ENCODE data around the gene IGSF22. TPM values are rescaled to one million over a fixed set of nuclear protein-coding genes. Genes with fewer than 3 reads are reported as not detected.
A peak's percentile ranks its signal among the peaks of the same experiment; 100 is the strongest.

Gene IGSF22
- total and polyA plus RNA-seq, 7 donors: 0.46 to 0.52 TPM; not detected in 5

DNA sequence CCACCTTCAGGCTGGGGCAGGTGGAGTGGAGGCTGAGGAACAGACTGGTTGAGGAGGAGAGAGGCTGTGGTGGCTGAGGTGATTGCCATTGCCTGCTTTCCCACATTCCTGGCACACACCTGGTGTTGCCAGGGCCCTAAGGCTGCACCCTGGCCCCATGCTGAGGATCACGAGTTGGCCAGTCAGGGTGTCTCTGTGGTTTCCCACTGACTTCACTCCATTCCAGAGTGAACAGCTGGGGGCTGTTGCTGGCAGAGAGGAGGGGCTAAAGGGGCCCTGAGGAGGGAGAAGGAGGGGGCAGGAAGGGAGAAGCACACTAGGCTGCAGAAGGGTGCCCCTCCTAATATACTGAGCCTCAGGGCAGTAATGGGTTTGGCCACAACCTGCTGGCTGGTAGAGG lies 25.6 kb downstream of the IGSF22 start:
- peak overlapping the region in 1 of 4 donors; percentile 1 for H3K4me3 ChIP-seq
- H3K27me3 ChIP-seq: no peaks in the 10 kb centered on the region
- intact Hi-C loops (cut with DNase I): no loop called here
- peaks cover 3 to 34% (median 24%) of the 10 kb centered on the region in 4 donors for H3K4me1 ChIP-seq
- peak; percentile 57 for DNase-seq
- TF ChIP-seq, protein P1, sequence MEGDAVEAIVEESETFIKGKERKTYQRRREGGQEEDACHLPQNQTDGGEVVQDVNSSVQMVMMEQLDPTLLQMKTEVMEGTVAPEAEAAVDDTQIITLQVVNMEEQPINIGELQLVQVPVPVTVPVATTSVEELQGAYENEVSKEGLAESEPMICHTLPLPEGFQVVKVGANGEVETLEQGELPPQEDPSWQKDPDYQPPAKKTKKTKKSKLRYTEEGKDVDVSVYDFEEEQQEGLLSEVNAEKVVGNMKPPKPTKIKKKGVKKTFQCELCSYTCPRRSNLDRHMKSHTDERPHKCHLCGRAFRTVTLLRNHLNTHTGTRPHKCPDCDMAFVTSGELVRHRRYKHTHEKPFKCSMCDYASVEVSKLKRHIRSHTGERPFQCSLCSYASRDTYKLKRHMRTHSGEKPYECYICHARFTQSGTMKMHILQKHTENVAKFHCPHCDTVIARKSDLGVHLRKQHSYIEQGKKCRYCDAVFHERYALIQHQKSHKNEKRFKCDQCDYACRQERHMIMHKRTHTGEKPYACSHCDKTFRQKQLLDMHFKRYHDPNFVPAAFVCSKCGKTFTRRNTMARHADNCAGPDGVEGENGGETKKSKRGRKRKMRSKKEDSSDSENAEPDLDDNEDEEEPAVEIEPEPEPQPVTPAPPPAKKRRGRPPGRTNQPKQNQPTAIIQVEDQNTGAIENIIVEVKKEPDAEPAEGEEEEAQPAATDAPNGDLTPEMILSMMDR (IDR thresholded peaks at IDR 0.05): no peak
- TF ChIP-seq EP300 (IDR thresholded peaks at IDR 0.05) (no peak), POLR2A (IDR thresholded peaks at IDR 0.05) (no peak), POLR2AphosphoS5 (IDR thresholded peaks at IDR 0.05) (no peak)
- WGBS, 2 donors: 13 to 47% methylated on average over 1 of the region's 1 CpG
- no peaks in the 10 kb centered on the region for H3K9me3 ChIP-seq
- H3K36me3 ChIP-seq: peaks cover 0 to 17% (median 1%) of the 10 kb centered on the region in 4 donors
- no peak overlapping the region for H3K27ac ChIP-seq

DNA sequence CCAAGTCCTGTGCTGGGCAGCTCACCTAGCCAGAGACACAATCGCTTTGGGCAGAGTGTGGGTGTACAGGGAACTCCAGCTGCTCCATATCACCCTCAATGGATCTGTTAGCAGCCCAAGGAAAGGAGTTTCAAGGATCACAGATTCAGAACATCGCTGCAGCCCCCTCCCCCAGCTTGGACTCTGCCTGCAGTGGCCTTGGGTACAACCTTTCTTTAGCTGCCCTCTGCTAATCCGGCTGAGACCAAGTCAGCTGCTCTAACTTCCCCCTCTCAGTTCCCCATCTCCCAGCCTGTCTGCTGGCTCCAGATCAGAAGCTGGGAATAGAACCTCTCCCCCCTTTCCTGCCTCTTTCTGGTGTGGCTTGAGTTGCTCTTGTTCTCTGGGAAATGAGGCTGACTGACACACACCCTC lies 26.1 kb downstream of the IGSF22 start:
- WGBS, 2 donors: 64 to 71% methylated on average over 3 of the region's 3 CpGs
- H3K36me3 ChIP-seq: peaks cover 0 to 17% (median 1%) of the 10 kb centered on the region in 4 donors
- intact Hi-C loops (cut with DNase I): loop anchor here (2.0 to 10.0 kb wide), 5 partner anchors 32 to 685 kb away; partner anchors contain the start of genes SERGEF and SPTY2D1
- peak; percentile 74 for DNase-seq
- peak overlapping the region in 3 of 4 donors; percentile 62 to 98 (median 88) for H3K4me3 ChIP-seq
- peak overlapping the region in 2 of 4 donors; percentile 78 to 82 for H3K27ac ChIP-seq
- H3K9me3 ChIP-seq: no peaks in the 10 kb centered on the region
- TF ChIP-seq, protein P1 (IDR thresholded peaks at IDR 0.05): no peak
- TF ChIP-seq POLR2AphosphoS5 (IDR thresholded peaks at IDR 0.05) (no peak), POLR2A (IDR thresholded peaks at IDR 0.05) (no peak), EP300 (IDR thresholded peaks at IDR 0.05) (no peak)
- H3K4me1 ChIP-seq: peaks cover 3 to 29% (median 19%) of the 10 kb centered on the region in 4 donors
- H3K27me3 ChIP-seq: no peaks in the 10 kb centered on the region

DNA sequence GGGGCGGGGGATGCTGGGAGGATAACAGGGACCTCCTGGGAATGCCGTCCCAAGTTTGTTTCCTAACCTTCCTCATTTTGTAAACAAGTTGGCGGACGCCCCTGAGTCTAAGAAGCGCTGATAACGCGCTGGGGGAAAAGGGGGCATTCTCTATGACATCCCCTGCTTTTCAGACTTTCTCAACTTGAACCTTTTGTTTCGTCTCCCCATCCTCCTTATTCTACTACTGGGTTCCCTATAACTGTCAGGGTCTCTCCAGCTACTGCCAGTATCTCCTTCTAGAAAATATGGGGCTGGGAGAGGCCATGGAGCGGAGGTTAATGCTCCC lies 26.8 kb downstream of the IGSF22 start:
- TF ChIP-seq POLR2AphosphoS5 (IDR thresholded peaks at IDR 0.05) (no peak), EP300 (IDR thresholded peaks at IDR 0.05) (no peak), POLR2A (IDR thresholded peaks at IDR 0.05) (no peak)
- TF ChIP-seq, protein P1 (IDR thresholded peaks at IDR 0.05): no peak
- Histone ChIP-seq H3K4me3 (peak overlapping the region; percentile 62 to 98 (median 78)), H3K27ac (peak overlapping the region; percentile 76 to 82 (median 77)), H3K4me1 (peaks cover 3 to 23% (median 15%) of the 10 kb centered on the region in 4 donors), H3K9me3 (no peaks in the 10 kb centered on the region), H3K27me3 (no peaks in the 10 kb centered on the region), H3K36me3 (peaks cover 0 to 17% (median 1%) of the 10 kb centered on the region in 4 donors)
- intact Hi-C loops (cut with DNase I): loop anchor here (2.0 to 10.0 kb wide), 5 partner anchors 33 to 684 kb away; partner anchors contain the start of genes SERGEF and SPTY2D1
- DNase-seq: no peak
- 11 to 20% methylated on average over 9 of the region's 9 CpGs for WGBS, 2 donors

DNA sequence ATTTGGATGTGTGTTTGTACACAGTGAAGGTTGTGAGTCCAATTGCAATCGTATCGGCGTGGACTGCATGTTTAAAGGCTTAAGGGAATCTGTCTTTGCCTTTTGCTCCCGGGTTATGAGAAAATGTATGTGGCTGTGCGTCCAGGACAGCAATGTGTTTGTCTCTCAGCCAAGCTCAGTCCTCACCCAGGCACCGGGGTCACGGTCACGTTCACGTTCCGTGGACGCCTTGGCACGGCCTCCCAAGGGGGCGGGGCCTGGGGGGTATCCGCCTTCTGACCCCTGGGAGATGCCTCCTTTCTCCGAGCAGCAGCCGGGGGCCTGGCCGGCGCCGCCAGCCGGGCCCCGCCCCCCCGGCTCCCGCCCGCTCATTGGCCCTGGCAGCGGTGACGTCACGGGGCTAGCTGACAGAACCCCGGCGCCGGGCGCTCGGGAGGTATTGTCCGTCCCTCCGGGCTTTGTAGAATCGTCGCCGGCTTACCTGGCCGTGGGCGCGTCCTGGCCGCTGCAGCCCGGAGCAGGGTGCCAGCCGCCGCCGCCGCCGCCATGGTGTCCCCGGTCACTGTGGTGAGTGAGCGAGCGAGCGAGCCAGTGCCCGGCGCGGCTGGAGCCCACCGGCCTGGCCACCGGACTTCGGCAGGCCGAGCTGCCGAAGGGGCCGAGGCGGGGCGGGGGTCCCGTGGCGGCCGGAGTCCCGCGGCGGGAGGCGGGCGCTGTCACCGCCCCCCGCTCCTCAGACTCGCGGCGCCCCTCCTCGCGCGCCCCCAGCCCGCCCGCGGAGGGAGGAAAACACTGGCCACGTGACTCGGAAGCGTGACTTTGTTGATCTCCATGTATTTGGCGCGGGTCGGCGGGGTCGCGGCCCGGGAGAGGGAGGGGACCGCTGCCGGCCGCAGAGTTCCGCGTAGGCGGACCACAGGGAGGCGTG lies 27.4 kb downstream of the IGSF22 start, which contains the start of gene TMEM86A:
Gene TMEM86A, plus strand, starts transcription at position 439 of the 928 bp plus-strand sequence. Its CDS starts 108 bp downstream, at position 547.
- no peaks in the 10 kb centered on the region for H3K9me3 ChIP-seq
- peak; percentile 97 for DNase-seq
- H3K27me3 ChIP-seq: no peaks in the 10 kb centered on the region
- H3K36me3 ChIP-seq: peaks cover 0 to 17% (median 1%) of the 10 kb centered on the region in 4 donors
- H3K4me3 ChIP-seq: peak within 1 kb of the TSS; percentile 62 to 98 (median 78)
- H3K27ac ChIP-seq: peak within 1 kb of the TSS; percentile 76 to 82 (median 77)
- H3K4me1 ChIP-seq: peaks cover 3 to 18% (median 15%) of the 10 kb centered on the region in 4 donors
- WGBS, 2 donors: 1% methylated on average over 98 of the region's 98 CpGs
- intact Hi-C loops (cut with DNase I): loop anchor here (2.0 to 10.0 kb wide), 5 partner anchors 34 to 684 kb away; partner anchors contain the start of genes SERGEF and SPTY2D1
- TF ChIP-seq POLR2A (IDR thresholded peaks at IDR 0.05): peak in 1 of 2 donors; percentile 43
- TF ChIP-seq, protein P1 (IDR thresholded peaks at IDR 0.05): no peak
- TF ChIP-seq EP300 (IDR thresholded peaks at IDR 0.05): no peak
- TF ChIP-seq POLR2AphosphoS5 (IDR thresholded peaks at IDR 0.05): peak; percentile 76 to 90 (median 82)
